Parathyroid adenoma (tissue), 2 donors: ENCODE data around the gene PER3.

ENCODE experiments used
- H2AFZ ChIP-seq: fragments of 300-600 bp; sonication (generic); one replicate; pipeline ENCODE4 v1.7.0; 2017; ENCODE audit warnings: antibody characterized with exemption, mild to moderate bottlenecking
- H3K27ac ChIP-seq: fragments of 300-600 bp; sonication (generic); one replicate; pipeline ENCODE4 v1.7.0; 2017
- H3K27me3 ChIP-seq: fragments of 300-600 bp; sonication (generic); one replicate; pipeline ENCODE4 v1.7.0; 2017; ENCODE audit warnings: low read length; ENCODE audit not compliant: control insufficient read depth, insufficient read depth
- H3K36me3 ChIP-seq: fragments of 300-600 bp; sonication (generic); one replicate; pipeline ENCODE4 v1.7.0; 2017; ENCODE audit warnings: low read length; ENCODE audit not compliant: control insufficient read depth, insufficient read depth
- H3K4me1 ChIP-seq: fragments of 300-600 bp; sonication (generic); one replicate; pipeline ENCODE4 v1.7.0; 2017; ENCODE audit warnings: control low read depth
- H3K4me2 ChIP-seq: fragments of 300-600 bp; sonication (generic); one replicate; pipeline ENCODE4 v1.7.0; 2017; ENCODE audit warnings: low read length
- H3K4me3 ChIP-seq: fragments of 300-600 bp; sonication (generic); one replicate; pipeline ENCODE4 v1.7.0; 2017; ENCODE audit warnings: low read depth, low read length
- H3K79me2 ChIP-seq: fragments of 300-600 bp; sonication (generic); one replicate; pipeline ENCODE4 v1.7.0; 2017; ENCODE audit warnings: control low read depth
- H3K9ac ChIP-seq: fragments of 300-600 bp; sonication (generic); one replicate; pipeline ENCODE4 v1.7.0; 2017; ENCODE audit warnings: mild to moderate bottlenecking
- H3K9me3 ChIP-seq: fragments of 300-600 bp; sonication (generic); one replicate; pipeline ENCODE4 v1.7.0; 2017; ENCODE audit warnings: low read length; ENCODE audit not compliant: control insufficient read depth
- TF ChIP-seq, protein P1 (sequence below): fragments of 300-600 bp; sonication (generic); IDR thresholded peaks from one replicate; pipeline ENCODE4 v1.7.0; 2017; ENCODE audit warnings: antibody characterized with exemption, mild to moderate bottlenecking
- donor health status: primary hyperparathyroidism.

The PER3 gene

DNA sequence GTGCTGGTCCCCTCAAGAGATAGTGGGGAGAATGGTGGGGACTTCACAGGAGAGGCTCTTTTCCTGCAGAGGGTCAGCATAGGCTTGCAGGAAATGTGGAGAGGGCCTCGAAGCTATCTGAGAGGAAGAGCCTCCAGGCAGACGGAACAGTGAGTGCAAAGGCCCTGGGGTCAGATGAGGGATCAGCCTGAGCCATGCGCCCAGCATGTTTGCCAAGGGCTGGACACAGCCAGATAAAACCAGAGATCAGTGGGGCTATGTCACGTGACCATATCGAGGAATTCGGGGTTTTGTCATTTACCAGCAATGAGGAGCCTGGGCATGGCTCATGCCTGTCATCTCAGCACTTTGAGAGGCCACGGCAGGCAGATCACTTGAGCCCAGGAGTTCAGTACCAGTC, 75.3 kb downstream of the PER3 start:
- Histone ChIP-seq H3K9me3 (no peaks in the 10 kb centered on the region), H3K79me2 (no peaks in the 10 kb centered on the region), H2AFZ (no peak overlapping the region), H3K27me3 (no peaks in the 10 kb centered on the region), H3K27ac (no peak overlapping the region), H3K9ac (no peak overlapping the region), H3K4me2 (no peak overlapping the region), H3K4me1 (no peaks in the 10 kb centered on the region), H3K36me3 (no peaks in the 10 kb centered on the region), H3K4me3 (no peak overlapping the region)
- TF ChIP-seq, protein P1, sequence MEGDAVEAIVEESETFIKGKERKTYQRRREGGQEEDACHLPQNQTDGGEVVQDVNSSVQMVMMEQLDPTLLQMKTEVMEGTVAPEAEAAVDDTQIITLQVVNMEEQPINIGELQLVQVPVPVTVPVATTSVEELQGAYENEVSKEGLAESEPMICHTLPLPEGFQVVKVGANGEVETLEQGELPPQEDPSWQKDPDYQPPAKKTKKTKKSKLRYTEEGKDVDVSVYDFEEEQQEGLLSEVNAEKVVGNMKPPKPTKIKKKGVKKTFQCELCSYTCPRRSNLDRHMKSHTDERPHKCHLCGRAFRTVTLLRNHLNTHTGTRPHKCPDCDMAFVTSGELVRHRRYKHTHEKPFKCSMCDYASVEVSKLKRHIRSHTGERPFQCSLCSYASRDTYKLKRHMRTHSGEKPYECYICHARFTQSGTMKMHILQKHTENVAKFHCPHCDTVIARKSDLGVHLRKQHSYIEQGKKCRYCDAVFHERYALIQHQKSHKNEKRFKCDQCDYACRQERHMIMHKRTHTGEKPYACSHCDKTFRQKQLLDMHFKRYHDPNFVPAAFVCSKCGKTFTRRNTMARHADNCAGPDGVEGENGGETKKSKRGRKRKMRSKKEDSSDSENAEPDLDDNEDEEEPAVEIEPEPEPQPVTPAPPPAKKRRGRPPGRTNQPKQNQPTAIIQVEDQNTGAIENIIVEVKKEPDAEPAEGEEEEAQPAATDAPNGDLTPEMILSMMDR, result no peak

DNA sequence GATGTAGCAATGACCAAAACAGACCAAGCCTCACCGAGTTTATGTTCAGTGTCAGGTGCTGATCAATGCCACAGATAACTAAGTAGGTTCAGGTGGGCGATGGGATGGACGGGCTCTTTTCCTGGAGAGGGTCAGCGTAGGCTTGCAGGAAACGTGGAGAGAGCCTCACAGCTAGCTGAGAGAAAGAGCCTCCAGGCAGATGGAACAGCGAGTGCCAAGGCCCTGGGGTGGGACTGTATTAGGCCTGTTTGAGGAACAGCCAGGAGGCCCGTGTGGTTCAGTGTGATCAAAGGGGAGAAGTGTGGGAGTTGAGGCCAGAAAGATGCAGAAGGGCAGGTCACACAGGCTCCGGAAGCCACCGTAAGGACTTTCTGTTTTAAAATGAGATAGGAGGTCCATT, 76.0 kb downstream of the PER3 start:
- Histone ChIP-seq H3K9ac (no peak overlapping the region), H3K79me2 (no peaks in the 10 kb centered on the region), H2AFZ (no peak overlapping the region), H3K36me3 (no peaks in the 10 kb centered on the region), H3K27ac (no peak overlapping the region), H3K4me3 (no peak overlapping the region), H3K4me2 (no peak overlapping the region), H3K27me3 (no peaks in the 10 kb centered on the region), H3K4me1 (no peaks in the 10 kb centered on the region), H3K9me3 (no peaks in the 10 kb centered on the region)
- TF ChIP-seq, protein P1, result no peak

DNA sequence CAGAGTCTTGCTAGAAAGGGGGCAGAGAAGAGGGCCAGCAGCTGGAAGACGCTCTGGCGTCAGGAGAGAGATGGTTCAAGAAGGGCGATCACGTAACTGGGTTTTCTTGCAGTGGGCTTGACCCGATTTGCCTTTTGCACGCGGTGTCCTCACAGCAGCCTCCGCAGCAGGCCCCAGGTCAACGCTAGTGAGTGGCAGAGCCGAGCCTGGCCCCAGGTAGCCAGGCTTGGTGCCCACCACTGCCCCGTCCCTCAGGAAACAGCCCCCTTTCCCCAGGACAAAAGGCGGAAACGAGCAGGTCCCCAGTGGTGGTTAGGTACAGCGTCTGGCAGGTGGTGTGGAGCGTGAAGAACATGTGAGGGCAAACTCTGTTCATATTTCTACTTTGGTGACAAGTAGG, 77.4 kb downstream of the PER3 start:
- H3K27me3 ChIP-seq, result no peaks in the 10 kb centered on the region
- H3K27ac ChIP-seq, result no peak overlapping the region
- TF ChIP-seq, protein P1, result no peak
- no peaks in the 10 kb centered on the region for H3K36me3 ChIP-seq
- H3K9me3 ChIP-seq, result no peaks in the 10 kb centered on the region
- H2AFZ ChIP-seq, result no peak overlapping the region
- H3K4me3 ChIP-seq, result no peak overlapping the region
- no peak overlapping the region for H3K4me2 ChIP-seq
- H3K9ac ChIP-seq, result no peak overlapping the region
- no peaks in the 10 kb centered on the region for H3K4me1 ChIP-seq
- H3K79me2 ChIP-seq, result no peaks in the 10 kb centered on the region

DNA sequence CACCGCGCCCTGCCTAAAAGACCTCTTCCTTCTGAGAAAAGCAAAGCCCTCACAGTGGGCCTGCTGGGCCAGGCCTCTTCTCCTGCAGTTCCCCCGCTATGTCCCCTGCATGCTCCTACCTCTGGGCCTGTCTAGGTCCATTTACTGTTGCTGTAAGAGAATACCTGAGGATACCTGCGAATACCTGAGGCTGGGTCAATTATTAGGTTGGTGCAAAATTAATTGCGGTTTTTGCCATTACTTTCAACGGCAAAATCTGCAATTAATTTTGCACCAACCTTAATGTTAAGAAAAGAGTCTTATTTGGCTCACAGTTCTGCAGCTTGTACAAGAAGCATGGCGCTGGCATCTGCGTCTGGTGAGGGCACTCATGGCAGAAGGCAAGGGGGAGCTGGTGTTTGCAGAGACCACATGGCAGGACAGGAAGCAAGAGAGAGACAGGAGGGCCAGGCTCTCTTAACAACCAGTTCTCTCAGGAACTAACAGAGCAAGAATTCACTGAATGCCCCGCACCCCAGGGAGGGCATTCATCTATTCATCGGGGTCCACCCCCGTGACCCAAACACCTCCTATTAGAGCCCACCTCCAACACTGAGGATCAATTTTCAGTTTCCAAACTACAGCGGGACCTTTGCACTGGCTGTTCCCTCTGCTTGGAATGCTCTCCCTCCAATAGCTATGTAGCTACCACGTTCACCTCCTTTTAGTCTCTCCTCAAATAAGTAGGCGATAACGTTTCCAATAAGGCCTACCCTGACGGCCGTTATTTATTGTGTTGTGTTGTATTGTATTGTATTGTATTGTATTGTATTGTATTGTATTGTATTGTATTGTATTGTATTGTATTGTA, 78.3 kb downstream of the PER3 start:
- Histone ChIP-seq H3K4me3 (no peak overlapping the region), H3K27ac (no peak overlapping the region), H3K36me3 (no peaks in the 10 kb centered on the region), H3K9me3 (no peaks in the 10 kb centered on the region), H3K4me2 (no peak overlapping the region), H2AFZ (no peak overlapping the region), H3K4me1 (no peaks in the 10 kb centered on the region), H3K79me2 (no peaks in the 10 kb centered on the region), H3K27me3 (no peaks in the 10 kb centered on the region), H3K9ac (no peak overlapping the region)
- TF ChIP-seq, protein P1, result no peak

DNA sequence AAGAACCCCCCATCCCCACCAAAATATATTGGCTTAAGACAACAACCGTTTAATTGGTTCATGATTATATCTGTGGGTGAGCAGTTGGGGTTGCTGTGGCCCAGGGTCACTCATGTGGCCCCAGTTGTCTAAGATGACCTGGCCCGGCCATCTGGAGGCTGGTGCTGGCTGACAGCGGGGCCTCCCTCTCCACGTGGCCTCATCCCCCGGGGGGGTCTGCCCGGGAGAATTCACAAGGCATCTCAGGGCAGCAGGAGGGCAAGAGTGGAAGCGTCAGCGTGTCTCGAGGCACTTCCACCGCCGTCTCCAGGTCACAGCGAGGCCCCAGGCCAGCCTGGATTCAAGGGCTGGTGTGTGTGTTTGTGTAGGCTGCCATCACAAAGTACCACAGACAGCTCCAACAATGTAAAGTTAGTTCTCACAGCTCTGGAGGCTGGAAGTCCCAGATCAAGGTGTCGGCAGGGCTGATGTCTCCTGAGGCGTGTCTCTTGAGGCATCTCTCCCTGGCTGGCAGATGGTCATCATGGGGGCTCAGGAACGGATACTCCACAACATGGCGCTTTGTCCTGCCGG, 79.8 kb downstream of the PER3 start:
- no peaks in the 10 kb centered on the region for H3K79me2 ChIP-seq
- TF ChIP-seq, protein P1, result no peak
- H3K9ac ChIP-seq, result no peak overlapping the region
- no peaks in the 10 kb centered on the region for H3K27me3 ChIP-seq
- H3K27ac ChIP-seq, result no peak overlapping the region
- no peaks in the 10 kb centered on the region for H3K36me3 ChIP-seq
- no peaks in the 10 kb centered on the region for H3K4me1 ChIP-seq
- H3K4me2 ChIP-seq, result no peak overlapping the region
- H3K9me3 ChIP-seq, result no peaks in the 10 kb centered on the region
- H3K4me3 ChIP-seq, result no peak overlapping the region
- no peak overlapping the region for H2AFZ ChIP-seq
